HEK293T (cell line): ENCODE data around the gene SLC3A2.
"Not testable (repeated sequence)": the region's sequence is repeated elsewhere in the genome, so short reads cannot be mapped to it uniquely, and the experiment has no call there.

Experiments used
- CTCF ChIA-PET: fragments of 350-600 bp; formaldehyde crosslinking; extraction: SDS; loops from one replicate; lab custom pipeline; 2021; ENCODE audit warnings: antibody characterized with exemption, inconsistent platforms; lab: Yijun Ruan, JAX
- POLR2A ChIA-PET: fragments of 350-600 bp; formaldehyde crosslinking; extraction: SDS; loops from one replicate; lab custom pipeline; 2020; ENCODE audit warnings: antibody characterized with exemption, inconsistent platforms; lab: Yijun Ruan, JAX
- DNase-seq: peaks from one replicate; pipeline ENCODE4 v3.0.0; 2012; ENCODE audit warnings: mixed read lengths; ENCODE audit errors: extremely low spot score
- ARNT ChIP-seq: fragments of 450-650 bp; IDR thresholded peaks from 2 replicates; pipeline ENCODE4 v1.6.1; 2017; ENCODE audit warnings: mild to moderate bottlenecking
- BHLHE40 ChIP-seq: fragments of 450-650 bp; IDR thresholded peaks from 2 replicates; pipeline ENCODE4 v1.6.1; 2016; ENCODE audit warnings: mild to moderate bottlenecking, moderate library complexity, borderline replicate concordance
- CTBP1 ChIP-seq: fragments of 450-650 bp; IDR thresholded peaks from 2 replicates; pipeline ENCODE4 v1.6.1; 2016; ENCODE audit warnings: borderline replicate concordance
- ELF4 ChIP-seq: fragments of 450-650 bp; IDR thresholded peaks from 2 replicates; pipeline ENCODE4 v1.6.1; 2017; ENCODE audit warnings: antibody characterized with exemption
- FOXA1 ChIP-seq: fragments of 450-650 bp; IDR thresholded peaks from 2 replicates; pipeline ENCODE4 v1.6.1; 2016; ENCODE audit warnings: mild to moderate bottlenecking
- FOXK2 ChIP-seq: fragments of 450-650 bp; IDR thresholded peaks from 2 replicates; pipeline ENCODE4 v1.6.1; 2016; ENCODE audit warnings: mild to moderate bottlenecking
- FOXM1 ChIP-seq: fragments of 450-650 bp; IDR thresholded peaks from 2 replicates; pipeline ENCODE4 v1.6.1; 2017; ENCODE audit warnings: mild to moderate bottlenecking, borderline replicate concordance
- HDGF ChIP-seq: fragments of 450-650 bp; IDR thresholded peaks from 2 replicates; pipeline ENCODE4 v1.6.1; 2017; ENCODE audit warnings: antibody characterized with exemption, borderline replicate concordance
- L3MBTL2 ChIP-seq: fragments of 450-650 bp; conservative IDR thresholded peaks from 2 replicates; pipeline ENCODE4 v1.6.1; 2016; ENCODE audit warnings: mild to moderate bottlenecking
- LEF1 ChIP-seq: fragments of 450-650 bp; IDR thresholded peaks from 2 replicates; pipeline ENCODE4 v1.6.1; 2017; ENCODE audit warnings: mild to moderate bottlenecking, borderline replicate concordance
- NFRKB ChIP-seq: fragments of 450-650 bp; IDR thresholded peaks from 2 replicates; pipeline ENCODE4 v1.6.1; 2016; ENCODE audit warnings: mild to moderate bottlenecking, moderate library complexity
- PKNOX1 ChIP-seq: fragments of 450-650 bp; IDR thresholded peaks from 2 replicates; pipeline ENCODE4 v1.6.1; 2016
- SP1 ChIP-seq: fragments of 450-650 bp; IDR thresholded peaks from 2 replicates; pipeline ENCODE4 v1.6.1; 2017
- SUZ12 ChIP-seq: fragments of 450-650 bp; IDR thresholded peaks from 2 replicates; pipeline ENCODE4 v1.6.1; 2016; ENCODE audit warnings: mild to moderate bottlenecking
- TARDBP ChIP-seq: fragments of 450-650 bp; IDR thresholded peaks from 2 replicates; pipeline ENCODE4 v1.6.1; 2016
- ZNF384 ChIP-seq: fragments of 450-650 bp; IDR thresholded peaks from 2 replicates; pipeline ENCODE4 v1.6.1; 2016

The SLC3A2 gene

GRCh38 chr11:62930157-62930556 is 49.5 kb downstream of the SLC3A2 start:
- ChIA-PET CTCF (no interaction called here), POLR2A (no interaction called here)
- TF ChIP-seq HDGF (no peak), SP1 (no peak), FOXA1 (no peak), FOXM1 (no peak), LEF1 (no peak), L3MBTL2 (no peak)
- DNase-seq, result no peak

- POLR2A ChIA-PET, result no interaction called here
- no peak for TF ChIP-seq HDGF
- no peak for TF ChIP-seq ARNT
- TF ChIP-seq PKNOX1, result no peak
- no peak for TF ChIP-seq FOXK2
- no peak for TF ChIP-seq ELF4
- TF ChIP-seq FOXM1, result no peak
- no peak for TF ChIP-seq CTBP1
- CTCF ChIA-PET, result no interaction called here
- DNase-seq, result no peak
Measured at GRCh38 chr11:62930666-62931065, 50.0 kb downstream of the SLC3A2 start.

GRCh38 chr11:62931499-62932278 is 51.0 kb downstream of the SLC3A2 start:
- DNase-seq, result no peak
- ChIA-PET CTCF (no interaction called here), POLR2A (interaction anchor here (0.6 to 0.7 kb wide), 2 partner anchors 41 to 75 kb away, joined by 4 read pairs; no protein-coding TSS in a partner anchor)
- TF ChIP-seq LEF1, result no peak
- no peak for TF ChIP-seq PKNOX1
- TF ChIP-seq SP1, result no peak
- TF ChIP-seq HDGF, result no peak
- no peak for TF ChIP-seq BHLHE40
- TF ChIP-seq FOXA1, result no peak
- TF ChIP-seq SUZ12, result no peak
- TF ChIP-seq CTBP1, result no peak

GRCh38 chr11:62933285-62933684 is 52.6 kb downstream of the SLC3A2 start:
- CTCF ChIA-PET, result no interaction called here
- TF ChIP-seq L3MBTL2 (no peak), FOXM1 (no peak), BHLHE40 (no peak), HDGF (no peak), TARDBP (no peak), ELF4 (no peak), SUZ12 (no peak), SP1 (no peak), PKNOX1 (no peak), LEF1 (no peak), NFRKB (no peak), FOXA1 (no peak), ARNT (no peak), CTBP1 (no peak), ZNF384 (no peak), FOXK2 (no peak)
- DNase-seq, result no peak
- POLR2A ChIA-PET, result no interaction called here

- TF ChIP-seq CTBP1 (no peak), L3MBTL2 (no peak), ARNT (no peak), SP1 (no peak), NFRKB (no peak)
- POLR2A ChIA-PET, result no interaction called here
- no peak for DNase-seq
- CTCF ChIA-PET, result no interaction called here
Measured at GRCh38 chr11:62933750-62934495, 53.2 kb downstream of the SLC3A2 start.

- no peak for TF ChIP-seq FOXA1
- TF ChIP-seq FOXM1, result no peak
- no peak for TF ChIP-seq SUZ12
- no peak for TF ChIP-seq L3MBTL2
- no peak for TF ChIP-seq BHLHE40
- TF ChIP-seq NFRKB, result no peak
- TF ChIP-seq ZNF384, result no peak
- ChIA-PET POLR2A (no interaction called here), CTCF (no interaction called here)
- DNase-seq, result no peak
Measured at GRCh38 chr11:62934496-62934785, 53.7 kb downstream of the SLC3A2 start.

GRCh38 chr11:62937528-62937927 is 56.8 kb downstream of the SLC3A2 start:
- DNase-seq, CTCF ChIA-PET, POLR2A ChIA-PET: not testable (repeated sequence)
